ENCODE results near the gene B9D1.

The B9D1 gene

DNA sequence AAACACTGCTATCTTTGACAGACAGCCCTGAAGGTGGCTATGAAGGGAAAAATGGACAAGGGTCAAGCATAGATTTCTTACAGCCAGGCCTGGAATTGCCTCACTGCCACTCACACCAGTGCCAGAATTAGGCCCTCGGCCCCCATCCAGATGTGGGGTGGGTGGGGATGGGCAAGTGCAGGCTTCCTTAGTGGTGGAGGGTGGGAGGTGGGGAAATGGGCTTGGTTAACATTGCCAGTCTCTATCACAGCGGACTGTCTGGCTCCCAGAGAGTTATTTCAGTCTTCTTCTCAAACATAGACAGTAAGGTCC is 24.9 kb downstream of the B9D1 start:
- TF ChIP-seq, protein P1, sequence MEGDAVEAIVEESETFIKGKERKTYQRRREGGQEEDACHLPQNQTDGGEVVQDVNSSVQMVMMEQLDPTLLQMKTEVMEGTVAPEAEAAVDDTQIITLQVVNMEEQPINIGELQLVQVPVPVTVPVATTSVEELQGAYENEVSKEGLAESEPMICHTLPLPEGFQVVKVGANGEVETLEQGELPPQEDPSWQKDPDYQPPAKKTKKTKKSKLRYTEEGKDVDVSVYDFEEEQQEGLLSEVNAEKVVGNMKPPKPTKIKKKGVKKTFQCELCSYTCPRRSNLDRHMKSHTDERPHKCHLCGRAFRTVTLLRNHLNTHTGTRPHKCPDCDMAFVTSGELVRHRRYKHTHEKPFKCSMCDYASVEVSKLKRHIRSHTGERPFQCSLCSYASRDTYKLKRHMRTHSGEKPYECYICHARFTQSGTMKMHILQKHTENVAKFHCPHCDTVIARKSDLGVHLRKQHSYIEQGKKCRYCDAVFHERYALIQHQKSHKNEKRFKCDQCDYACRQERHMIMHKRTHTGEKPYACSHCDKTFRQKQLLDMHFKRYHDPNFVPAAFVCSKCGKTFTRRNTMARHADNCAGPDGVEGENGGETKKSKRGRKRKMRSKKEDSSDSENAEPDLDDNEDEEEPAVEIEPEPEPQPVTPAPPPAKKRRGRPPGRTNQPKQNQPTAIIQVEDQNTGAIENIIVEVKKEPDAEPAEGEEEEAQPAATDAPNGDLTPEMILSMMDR (IDR thresholded peaks at IDR 0.05; ENCODE audit: insufficient read depth, low read depth, low read length, missing control alignments): no peak

GRCh38 chr17:19336938-19337711 is 25.4 kb downstream of the B9D1 start:
- no peak overlapping the region for H3K4me3 ChIP-seq (ENCODE audit: low read depth, low read length)
- TF ChIP-seq, protein P1 (IDR thresholded peaks at IDR 0.05; ENCODE audit: insufficient read depth, low read depth, low read length, missing control alignments): no peak
- no peak for DNase-seq (ENCODE audit: low read depth)

More for the DNA sequence above, 24.9 kb downstream of the B9D1 start:
- H3K4me3 ChIP-seq (ENCODE audit: low read depth, low read length): no peak overlapping the region
- no peak for DNase-seq (ENCODE audit: low read depth)

GRCh38 chr17:19335951-19336631 is 26.4 kb downstream of the B9D1 start:
- DNase-seq (ENCODE audit: low read depth): no peak
- TF ChIP-seq, protein P1 (IDR thresholded peaks at IDR 0.05; ENCODE audit: insufficient read depth, low read depth, low read length, missing control alignments): no peak
- no peak overlapping the region for H3K4me3 ChIP-seq (ENCODE audit: low read depth, low read length)

DNA sequence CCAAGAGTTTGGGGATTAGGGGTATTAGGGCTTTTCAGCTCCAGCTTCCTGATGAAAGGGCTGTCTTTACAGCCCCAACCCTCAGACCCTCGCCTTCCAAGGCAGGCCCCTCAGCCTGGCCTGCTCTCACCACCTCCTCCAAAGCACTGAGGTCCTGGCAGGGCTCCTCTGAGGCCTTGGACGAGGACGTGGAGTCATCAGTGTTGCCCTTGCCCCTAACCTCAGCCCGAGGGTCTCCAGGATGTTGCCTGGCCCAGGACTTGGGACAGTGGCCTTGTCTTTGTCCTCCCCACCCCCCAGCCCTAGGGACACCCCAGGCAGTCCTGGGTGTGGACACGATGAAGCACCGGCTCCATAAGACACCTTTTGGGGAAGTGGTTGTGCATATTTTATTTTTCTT is 28.2 kb downstream of the B9D1 start:
- no peak for DNase-seq (ENCODE audit: low read depth)
- TF ChIP-seq, protein P1 (IDR thresholded peaks at IDR 0.05; ENCODE audit: insufficient read depth, low read depth, low read length, missing control alignments): no peak

DNA sequence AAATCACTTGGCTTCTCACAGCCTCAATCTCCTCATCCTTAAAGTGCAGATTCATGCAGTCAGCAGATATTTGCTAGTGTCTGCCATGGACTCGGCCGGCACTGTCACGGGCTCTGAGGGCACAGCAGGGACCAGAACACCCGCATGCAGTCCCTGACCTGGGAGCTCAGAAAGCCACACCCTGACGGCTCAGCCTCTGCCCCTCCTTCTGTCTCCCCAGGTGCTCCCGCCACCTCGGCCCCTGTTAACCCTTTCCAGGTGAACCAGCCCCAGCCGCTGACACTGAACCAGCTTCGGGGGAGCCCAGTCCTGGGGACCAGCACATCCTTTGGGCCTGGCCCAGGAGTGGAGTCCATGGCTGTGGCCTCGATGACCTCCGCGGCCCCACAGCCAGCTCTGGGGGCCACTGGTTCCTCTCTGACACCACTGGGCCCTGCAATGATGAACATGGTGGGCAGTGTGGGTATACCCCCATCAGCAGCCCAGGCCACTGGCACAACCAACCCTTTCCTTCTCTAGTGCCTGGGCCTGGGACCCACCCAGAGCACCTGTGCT is 28.7 kb downstream of the B9D1 start:
- TF ChIP-seq, protein P1 (IDR thresholded peaks at IDR 0.05; ENCODE audit: insufficient read depth, low read depth, low read length, missing control alignments): no peak
- no peak overlapping the region for H3K4me3 ChIP-seq (ENCODE audit: low read depth, low read length)
- DNase-seq (ENCODE audit: low read depth): no peak

More for the DNA sequence above, 28.2 kb downstream of the B9D1 start:
- no peak overlapping the region for H3K4me3 ChIP-seq (ENCODE audit: low read depth, low read length)

DNA sequence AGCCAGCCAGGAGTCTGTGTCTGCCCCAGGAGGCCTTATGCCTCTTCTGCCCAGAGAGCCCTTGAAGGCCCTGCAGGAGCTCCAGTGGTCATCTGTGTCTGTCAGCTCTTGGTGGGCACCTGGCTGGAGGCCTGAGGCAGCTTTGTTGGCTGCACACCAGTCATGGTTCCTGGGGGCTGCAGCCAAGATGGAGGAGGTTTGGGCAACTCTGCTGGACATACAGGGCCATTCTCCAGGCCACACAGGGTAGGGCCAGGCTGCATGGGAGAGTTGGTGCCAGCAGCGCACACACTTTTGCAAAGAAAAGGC is 29.4 kb downstream of the B9D1 start:
- H3K4me3 ChIP-seq (ENCODE audit: low read depth, low read length): no peak overlapping the region
- TF ChIP-seq, protein P1 (IDR thresholded peaks at IDR 0.05; ENCODE audit: insufficient read depth, low read depth, low read length, missing control alignments): no peak
- no peak for DNase-seq (ENCODE audit: low read depth)
